HG03025 (cell line): ENCODE data around the gene ZDHHC19.
"Not testable (repeated sequence)": the region's sequence is repeated elsewhere in the genome, so short reads cannot be mapped to it uniquely, and the experiment has no call there.

Experiments used
- ATAC-seq: cut with Tn5 transposase; IDR thresholded peaks from one replicate; pipeline ENCODE4 v1.9.1; 2021; ENCODE audit warnings: mild to moderate bottlenecking, moderate library complexity; ENCODE audit not compliant: unreplicated experiment, low FRiP score

ZDHHC19 gene

DNA sequence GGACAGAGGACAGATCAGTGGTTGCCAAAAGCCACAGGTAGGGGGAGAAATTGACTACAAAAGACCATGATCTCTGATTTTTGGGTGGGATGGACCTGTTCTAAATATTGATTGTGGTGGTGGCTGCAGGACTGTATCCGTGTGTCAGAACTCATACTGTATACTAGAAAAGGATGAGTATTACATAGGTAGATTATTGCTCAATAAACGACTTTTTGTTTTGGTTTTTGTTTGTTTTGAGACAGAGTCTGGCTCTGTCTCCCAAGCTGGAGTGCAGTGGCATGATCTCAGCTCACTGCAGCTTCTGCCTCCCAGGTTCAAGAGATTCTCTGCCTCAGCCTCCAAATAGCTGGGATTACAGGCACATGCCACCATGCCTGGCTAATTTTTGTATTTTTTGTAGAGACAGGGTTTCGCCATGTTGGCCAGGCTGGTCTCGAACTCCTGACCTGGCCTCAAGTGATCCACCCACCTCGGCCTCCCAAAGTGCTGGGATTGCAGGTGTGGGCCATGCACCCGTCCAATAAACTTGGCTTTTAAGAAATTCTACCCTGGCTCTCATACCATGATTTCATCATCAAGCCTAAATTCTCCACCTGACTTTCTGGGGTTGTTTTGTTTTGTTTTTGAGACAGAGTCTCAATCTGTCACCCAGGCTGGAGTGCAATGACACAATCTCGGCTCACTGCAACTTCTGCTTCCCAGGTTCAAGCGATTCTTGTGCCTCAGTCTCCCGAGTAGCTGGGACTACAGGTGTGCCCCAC lies 5.6 kb downstream of the ZDHHC19 start:
- not testable (repeated sequence) for ATAC-seq

DNA sequence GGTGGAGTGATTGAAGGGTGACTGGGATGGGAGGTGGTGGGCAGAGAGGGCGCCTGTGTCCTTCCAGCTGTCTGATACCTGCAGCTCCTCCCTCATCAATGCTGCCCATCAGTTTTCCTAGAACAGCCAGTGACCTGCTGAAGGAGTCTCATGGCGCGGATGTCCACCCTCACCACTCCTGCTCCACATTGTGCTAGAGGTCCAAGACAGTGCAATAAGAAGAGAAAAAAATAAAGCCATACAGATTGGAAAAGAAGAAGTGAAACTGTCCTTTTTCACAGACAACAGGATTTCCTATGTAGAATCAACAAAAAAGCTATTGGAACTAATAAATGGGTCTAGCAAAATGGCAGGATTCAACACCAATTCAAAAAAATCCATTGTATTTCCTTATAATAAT lies 7.4 kb downstream of the ZDHHC19 start:
- no peak for ATAC-seq

DNA sequence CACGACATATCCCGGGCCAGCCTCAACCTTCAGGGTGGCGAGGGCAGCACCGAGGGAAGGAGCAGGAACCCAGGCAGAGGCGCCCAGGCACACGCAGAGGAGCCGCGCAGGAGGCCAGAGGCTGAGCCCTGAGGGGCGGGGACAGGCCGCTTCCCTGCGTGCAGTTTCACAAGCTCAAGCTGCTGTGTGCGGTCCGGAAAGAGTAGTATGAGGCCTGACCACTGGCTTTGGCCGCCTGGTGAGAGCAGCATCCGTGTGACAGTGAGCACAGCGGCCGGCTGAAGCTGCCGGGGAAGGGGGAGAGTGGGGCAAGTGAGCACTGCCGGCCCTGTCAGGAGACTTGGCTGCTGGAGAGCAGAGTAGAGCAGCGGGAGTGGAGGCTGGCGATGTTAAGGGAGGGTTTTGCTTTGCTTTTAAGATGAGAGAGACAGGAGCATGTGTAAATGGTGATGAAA lies 8.7 kb downstream of the ZDHHC19 start:
- no peak for ATAC-seq

DNA sequence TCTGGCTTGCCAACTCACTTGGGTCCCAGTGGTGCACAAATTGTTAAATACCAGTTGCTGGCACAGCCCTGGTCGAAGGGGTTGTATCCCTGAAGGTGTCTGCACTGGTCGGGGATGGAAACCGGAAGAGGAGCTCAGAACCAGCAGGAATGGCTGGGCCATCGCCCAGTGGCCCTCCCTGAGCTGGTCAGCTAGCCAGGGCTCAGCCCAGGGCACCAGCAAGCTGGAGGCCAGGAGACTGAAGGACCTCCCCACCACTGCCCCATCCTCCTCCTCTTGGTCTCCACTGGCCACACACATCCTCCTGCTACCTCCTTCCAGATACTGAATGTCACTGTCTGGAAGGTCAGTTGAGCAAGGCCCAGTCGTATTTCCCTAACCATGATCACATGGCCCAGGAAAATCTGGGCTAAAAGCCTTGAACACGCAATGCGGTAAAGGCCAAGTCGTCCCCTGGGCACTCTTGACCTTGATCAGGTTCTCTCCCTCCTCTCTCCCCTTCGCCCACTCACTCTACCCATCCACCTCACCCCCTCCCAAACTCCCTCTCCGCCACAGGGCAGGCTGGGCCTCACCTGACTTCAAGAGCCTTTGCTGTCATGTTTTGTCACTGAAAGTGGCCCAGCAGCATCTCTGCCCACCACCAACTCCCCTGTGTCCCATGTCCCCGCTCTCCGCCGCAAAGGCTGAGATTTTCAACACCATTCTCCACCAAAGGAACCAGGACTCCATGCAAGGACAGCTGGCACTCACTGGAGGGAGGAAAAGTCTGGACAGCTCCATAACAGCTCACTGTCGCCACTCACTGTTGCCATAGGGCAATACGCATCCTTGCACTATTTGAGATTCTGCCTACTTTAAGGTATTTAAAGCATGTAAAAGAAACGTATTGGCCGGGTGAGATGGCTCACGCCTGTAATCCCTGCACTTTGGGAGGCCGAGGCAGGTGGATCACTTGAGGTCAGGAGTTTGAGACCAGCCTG lies 12.1 kb downstream of the ZDHHC19 start:
- ATAC-seq: no peak

GRCh38 chr3:196198081-196198675 lies 13.0 kb downstream of the ZDHHC19 start:
- no peak for ATAC-seq

- no peak for ATAC-seq
Measured at GRCh38 chr3:196197524-196197923, 13.7 kb downstream of the ZDHHC19 start.

GRCh38 chr3:196195664-196196265 lies 15.4 kb downstream of the ZDHHC19 start:
- no peak for ATAC-seq

DNA sequence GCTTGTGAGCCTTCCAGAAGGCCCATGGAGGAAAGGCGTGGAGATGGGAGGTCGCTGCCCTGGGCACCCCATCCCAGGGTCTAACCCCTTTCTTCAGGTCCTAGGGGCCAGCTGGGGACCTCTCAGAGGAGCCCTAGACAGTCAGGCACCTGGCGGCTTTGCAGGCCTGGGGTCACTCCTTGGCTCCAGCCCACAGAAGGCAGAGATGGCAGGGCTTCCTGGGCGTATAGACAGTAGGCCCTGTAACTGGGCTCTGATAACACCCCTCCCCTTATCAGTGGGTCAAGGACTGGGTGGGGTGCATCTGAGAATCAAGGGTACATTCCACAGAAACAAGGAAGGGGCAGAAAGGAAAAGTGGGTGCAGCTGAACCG lies 16.7 kb downstream of the ZDHHC19 start:
- no peak for ATAC-seq

DNA sequence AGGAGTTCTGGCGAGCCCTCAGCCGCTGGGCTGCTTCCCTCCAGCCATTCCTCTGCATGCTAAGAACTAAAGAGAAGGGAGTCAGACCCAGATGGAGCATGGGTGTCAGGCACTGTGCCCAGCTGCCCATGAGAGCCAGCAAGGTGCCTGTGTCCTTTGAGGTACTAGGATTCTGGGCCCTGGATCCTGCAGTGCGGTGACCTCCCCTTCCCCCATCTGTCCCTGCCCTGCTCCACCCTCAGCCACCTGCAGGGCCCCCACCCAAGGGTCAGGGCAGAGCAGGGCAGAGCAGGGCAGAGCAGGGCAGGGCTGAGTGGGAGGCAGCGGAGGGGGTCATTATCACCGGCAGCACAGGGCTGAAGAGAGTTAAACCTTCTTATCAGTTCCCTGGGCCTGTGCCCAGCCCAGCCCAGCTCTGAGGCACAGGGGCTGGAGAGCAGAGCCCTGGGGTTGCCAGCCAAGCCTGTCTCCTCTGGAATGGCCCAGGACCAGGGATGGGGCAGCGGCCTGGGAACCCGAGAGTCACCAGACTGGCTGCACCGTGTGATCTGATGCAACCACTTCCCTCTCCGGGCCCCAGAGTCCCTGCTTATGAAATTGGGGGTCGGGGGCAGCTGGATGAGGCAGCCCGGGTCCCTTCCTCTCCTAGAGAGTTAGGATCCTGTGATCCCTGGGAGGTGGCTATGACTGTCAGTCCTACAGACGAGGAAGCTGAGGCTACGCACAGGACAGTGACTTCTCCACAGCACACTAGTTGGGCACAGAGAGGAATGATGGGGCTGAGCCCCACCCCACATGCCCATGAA lies 17.3 kb downstream of the ZDHHC19 start:
- no peak for ATAC-seq

- ATAC-seq: no peak
Measured at GRCh38 chr3:196193133-196193735, 18.0 kb downstream of the ZDHHC19 start.

GRCh38 chr3:196192524-196193051 lies 18.6 kb downstream of the ZDHHC19 start:
- ATAC-seq: no peak

GRCh38 chr3:196192036-196192523 lies 19.1 kb downstream of the ZDHHC19 start:
- no peak for ATAC-seq

DNA sequence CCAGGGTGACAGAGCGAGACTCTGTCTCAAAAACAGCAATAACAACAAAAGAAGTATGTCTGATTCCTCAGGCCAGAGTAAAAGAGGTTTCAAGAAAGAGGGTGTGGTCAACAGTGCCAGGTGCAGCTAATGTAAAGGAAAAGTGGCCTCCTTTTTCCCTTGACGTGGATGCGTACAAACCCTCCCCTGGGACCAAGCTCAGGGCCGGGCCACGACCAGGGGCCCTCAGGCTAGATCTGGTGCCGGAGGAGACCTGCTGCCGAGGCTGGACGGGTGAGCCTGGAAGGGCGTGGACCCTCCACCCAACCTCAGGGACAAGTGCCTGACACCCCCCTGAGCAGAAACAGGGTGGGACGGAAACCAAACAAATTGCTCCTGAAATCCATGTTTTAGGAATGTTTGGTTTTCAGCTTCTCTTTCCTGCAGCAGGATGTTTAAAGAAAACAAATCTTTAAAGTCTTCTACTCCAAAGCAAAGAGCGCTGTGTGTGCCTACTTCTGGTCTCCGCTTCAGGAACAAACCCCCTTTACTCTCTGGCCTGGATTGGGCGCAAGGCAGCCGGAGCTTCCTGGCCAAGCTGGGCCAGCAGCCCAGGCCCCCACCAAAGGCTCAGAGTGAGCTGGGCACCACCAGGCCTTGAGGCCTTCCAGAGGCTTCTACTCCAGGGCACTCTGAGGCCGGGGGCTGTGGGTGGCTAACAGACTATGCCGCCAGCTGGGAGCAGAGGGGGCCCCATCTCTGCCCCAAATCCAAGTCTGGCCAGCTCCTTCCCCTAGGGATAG lies 21.4 kb downstream of the ZDHHC19 start:
- no peak for ATAC-seq

DNA sequence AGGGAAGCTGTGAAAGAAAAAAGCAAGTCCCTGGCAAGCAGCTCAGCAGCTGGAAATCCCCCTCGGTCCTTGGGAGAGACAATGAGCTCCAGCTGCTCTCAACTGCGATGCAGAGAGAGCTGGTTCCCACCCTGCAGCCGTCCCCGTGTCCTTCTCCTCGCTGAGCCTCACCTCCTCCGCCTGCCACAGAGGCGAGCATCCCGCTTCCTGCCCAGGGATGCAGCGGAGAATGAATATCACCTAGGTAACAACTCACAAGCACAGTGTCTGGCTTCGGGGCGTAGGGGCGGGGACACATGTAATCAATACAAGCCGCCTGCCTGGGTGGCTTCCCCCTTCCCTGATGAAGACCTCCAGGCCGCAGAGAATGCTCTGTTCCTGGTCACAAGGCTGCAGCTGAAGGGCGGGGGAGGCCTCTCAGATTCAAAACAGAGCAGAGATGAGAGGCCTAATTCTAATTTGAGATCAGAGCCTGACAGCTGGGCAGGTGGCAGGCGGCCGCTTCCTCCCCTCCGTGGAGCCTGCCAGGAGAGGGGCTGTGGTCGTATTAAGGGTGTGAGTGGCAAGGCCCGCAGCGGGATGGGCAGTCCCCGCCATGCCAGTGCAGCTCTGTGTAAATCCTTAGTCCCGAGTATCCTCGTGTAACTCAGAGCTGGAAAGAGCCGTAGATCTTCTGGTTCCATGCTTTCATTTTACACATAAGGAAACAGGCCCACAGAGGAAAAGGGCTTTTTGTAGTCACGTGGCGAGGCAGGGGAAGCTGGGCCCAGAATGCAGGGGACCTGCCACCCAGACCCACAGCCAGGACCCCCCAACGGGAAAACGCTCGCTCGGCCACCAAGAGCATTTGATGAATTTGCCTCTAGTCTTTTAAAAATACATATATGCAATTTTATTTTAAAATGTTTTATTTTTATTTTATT lies 24.3 kb downstream of the ZDHHC19 start:
- no peak for ATAC-seq

DNA sequence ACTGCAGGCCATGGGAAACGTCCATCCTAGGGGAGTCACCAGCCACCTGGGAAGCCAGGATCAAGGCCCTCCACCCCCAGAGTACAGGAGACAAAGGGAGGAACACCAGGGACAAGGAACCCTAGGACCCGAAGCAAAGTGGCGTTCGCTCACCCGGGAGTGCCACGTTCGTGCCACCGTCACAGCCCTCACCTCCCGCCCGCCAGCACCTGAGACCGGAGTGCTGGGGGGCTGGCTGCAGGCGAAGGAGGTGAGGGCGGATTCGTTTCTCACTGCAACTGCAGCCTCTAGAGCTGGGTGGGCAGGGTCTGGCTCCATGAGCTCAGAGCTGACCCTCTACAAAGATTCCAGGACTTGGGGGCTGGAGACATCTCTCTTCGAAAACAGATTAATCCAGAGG lies 26.3 kb downstream of the ZDHHC19 start:
- ATAC-seq: no peak

DNA sequence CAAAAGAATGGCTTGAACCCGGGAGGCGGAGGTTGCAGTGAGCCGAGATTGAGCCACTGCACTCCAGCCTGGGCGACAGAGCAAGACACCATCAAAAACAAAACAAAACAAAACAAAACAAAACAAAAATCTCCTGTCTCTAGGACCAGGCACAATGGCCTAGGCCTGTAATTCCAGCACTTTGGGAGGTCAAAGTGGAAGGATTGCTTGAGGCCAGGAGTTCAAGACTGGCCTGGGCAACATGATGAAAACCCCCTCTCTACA lies 27.1 kb downstream of the ZDHHC19 start:
- ATAC-seq: not testable (repeated sequence)

GRCh38 chr3:196181127-196181546 lies 30.1 kb downstream of the ZDHHC19 start:
- ATAC-seq: no peak
